ENCODE results near the gene EXOSC1. TPM values are rescaled to one million over a fixed set of nuclear protein-coding genes. Genes with fewer than 3 reads are reported as not detected.

EXOSC1 gene
- total RNA-seq, 1 donor from 2014 or later = 34.2 TPM

- H3K4me3 ChIP-seq (ENCODE audit: low read depth, low read length) = no peak overlapping the region
- no peak for DNase-seq (ENCODE audit: low read depth)
- TF ChIP-seq, protein P1, sequence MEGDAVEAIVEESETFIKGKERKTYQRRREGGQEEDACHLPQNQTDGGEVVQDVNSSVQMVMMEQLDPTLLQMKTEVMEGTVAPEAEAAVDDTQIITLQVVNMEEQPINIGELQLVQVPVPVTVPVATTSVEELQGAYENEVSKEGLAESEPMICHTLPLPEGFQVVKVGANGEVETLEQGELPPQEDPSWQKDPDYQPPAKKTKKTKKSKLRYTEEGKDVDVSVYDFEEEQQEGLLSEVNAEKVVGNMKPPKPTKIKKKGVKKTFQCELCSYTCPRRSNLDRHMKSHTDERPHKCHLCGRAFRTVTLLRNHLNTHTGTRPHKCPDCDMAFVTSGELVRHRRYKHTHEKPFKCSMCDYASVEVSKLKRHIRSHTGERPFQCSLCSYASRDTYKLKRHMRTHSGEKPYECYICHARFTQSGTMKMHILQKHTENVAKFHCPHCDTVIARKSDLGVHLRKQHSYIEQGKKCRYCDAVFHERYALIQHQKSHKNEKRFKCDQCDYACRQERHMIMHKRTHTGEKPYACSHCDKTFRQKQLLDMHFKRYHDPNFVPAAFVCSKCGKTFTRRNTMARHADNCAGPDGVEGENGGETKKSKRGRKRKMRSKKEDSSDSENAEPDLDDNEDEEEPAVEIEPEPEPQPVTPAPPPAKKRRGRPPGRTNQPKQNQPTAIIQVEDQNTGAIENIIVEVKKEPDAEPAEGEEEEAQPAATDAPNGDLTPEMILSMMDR (conservative IDR thresholded peaks at IDR 0.05; ENCODE audit: low read depth, low read length) = no peak
These were observed 22.4 kb upstream of the EXOSC1 start for GRCh38 chr10:97468162-97468561.

- TF ChIP-seq, protein P1 (conservative IDR thresholded peaks at IDR 0.05; ENCODE audit: low read depth, low read length) = no peak
- DNase-seq (ENCODE audit: low read depth) = no peak
- H3K4me3 ChIP-seq (ENCODE audit: low read depth, low read length) = no peak overlapping the region
These were observed 20.9 kb upstream of the EXOSC1 start for GRCh38 chr10:97466755-97467154.

- no peak overlapping the region for H3K4me3 ChIP-seq (ENCODE audit: low read depth, low read length)
- no peak for DNase-seq (ENCODE audit: low read depth)
- TF ChIP-seq, protein P1 (conservative IDR thresholded peaks at IDR 0.05; ENCODE audit: low read depth, low read length) = no peak
These were observed 20.2 kb upstream of the EXOSC1 start for GRCh38 chr10:97465982-97466381.

DNA sequence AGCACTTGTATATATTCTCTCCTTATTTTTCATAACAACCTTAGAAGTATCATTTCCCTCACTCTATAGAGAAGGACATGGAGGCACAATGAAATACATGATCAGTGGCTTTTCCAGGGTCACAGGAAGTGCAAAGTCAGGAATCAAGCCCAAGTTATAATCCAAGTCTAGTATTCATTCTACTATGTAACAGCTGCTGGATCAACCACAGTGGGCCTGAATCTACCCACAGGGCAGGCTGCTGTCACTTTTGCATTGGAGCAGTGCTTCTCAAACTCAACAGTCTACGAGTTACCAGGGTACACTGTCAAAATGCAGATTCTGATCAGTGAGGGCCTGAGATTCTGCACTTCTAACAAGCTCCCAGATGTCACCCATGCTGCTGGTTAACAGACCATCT, 18.4 kb upstream of the EXOSC1 start:
- TF ChIP-seq, protein P1 (conservative IDR thresholded peaks at IDR 0.05; ENCODE audit: low read depth, low read length) = no peak
- DNase-seq (ENCODE audit: low read depth) = no peak
- H3K4me3 ChIP-seq (ENCODE audit: low read depth, low read length) = no peak overlapping the region

DNA sequence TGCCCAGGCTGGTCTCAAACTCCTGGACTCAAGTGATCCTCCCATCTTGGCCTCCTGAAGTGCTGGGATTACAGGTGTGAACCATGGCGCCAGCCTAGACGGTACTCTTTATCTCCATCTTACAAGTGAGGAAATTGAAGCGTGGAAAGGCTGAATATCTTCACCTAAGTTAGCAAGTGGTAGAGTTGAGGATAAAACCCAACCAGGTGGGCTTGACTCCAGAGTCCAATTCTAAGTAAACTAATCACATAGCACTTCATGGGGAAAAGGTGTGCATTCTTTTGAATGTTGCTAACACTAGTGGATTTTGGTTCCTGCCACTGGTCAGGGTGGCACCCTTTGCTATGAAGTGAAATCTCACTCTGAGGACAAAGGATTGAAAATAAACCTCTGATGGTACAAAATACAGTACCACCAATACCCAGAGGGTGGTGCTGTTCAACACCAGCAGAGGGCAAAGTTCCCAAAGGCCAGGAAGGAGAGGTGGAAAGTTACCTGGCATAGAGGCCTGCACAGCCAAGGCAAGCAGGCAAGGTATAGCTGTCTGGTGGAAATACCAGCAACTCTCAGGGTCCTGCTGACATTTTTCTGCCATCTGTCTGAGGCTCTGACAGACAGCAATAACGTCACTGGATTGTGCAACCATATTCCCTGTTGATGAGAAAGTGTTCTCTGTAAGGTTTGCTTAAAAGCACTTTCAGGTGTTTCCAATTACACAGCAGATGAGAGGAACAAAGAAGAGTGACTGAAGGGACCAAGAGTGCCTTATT, 17.7 kb upstream of the EXOSC1 start:
- no peak overlapping the region for H3K4me3 ChIP-seq (ENCODE audit: low read depth, low read length)
- TF ChIP-seq, protein P1 (conservative IDR thresholded peaks at IDR 0.05; ENCODE audit: low read depth, low read length) = peak; percentile 93
- no peak for DNase-seq (ENCODE audit: low read depth)

DNA sequence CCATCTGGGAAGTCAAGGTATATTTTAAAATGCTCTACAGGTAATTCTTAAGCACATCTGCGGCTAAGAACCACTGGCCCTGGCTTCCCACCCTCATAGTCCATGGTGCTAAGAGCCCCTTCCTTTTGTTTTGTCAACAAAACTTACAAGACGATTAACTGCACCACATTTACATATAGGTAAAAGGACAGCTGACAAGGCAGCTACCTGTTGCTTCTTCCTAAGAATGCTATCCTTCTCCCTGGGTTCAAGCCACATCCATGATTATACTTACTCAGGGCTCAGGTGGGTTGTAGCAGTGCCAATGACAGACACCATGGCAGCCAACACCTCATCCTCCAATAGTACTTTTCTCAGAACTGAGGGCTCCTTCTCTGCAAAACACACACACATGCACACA, 16.5 kb upstream of the EXOSC1 start:
- no peak overlapping the region for H3K4me3 ChIP-seq (ENCODE audit: low read depth, low read length)
- no peak for DNase-seq (ENCODE audit: low read depth)
- TF ChIP-seq, protein P1 (conservative IDR thresholded peaks at IDR 0.05; ENCODE audit: low read depth, low read length) = no peak

DNA sequence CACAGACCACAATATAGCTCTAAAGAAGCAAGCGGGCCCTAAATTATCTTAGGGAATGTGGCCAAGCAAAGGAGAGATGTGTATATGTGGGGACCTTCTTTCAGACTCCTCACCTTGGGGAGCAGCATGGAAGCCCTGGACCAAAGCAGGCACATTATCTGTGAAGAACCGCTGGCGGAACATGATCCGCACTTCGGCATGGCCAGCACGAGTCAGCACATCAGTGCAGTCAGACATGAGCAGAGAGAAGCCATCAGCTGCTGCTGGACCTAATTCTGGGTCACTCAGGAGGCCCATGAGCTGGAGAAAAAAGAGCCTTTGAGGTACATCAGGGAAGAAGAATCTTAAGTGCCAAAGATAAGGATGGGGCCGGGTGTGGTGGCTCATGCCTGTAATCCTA, 14.1 kb upstream of the EXOSC1 start:
- no peak for DNase-seq (ENCODE audit: low read depth)
- TF ChIP-seq, protein P1 (conservative IDR thresholded peaks at IDR 0.05; ENCODE audit: low read depth, low read length) = no peak
- H3K4me3 ChIP-seq (ENCODE audit: low read depth, low read length) = no peak overlapping the region

Data from epithelial cell of proximal tubule (primary cell).